Measurements from ENCODE around the gene CGB8. TPM values are rescaled to one million over a fixed set of nuclear protein-coding genes. Genes with fewer than 3 reads are reported as not detected.
"Not testable (repeated sequence)": the region's sequence is repeated elsewhere in the genome, so short reads cannot be mapped to it uniquely, and the experiment has no call there.

The CGB8 gene
- total RNA-seq, 3 donors from 2014 or later, result not detected

DNA sequence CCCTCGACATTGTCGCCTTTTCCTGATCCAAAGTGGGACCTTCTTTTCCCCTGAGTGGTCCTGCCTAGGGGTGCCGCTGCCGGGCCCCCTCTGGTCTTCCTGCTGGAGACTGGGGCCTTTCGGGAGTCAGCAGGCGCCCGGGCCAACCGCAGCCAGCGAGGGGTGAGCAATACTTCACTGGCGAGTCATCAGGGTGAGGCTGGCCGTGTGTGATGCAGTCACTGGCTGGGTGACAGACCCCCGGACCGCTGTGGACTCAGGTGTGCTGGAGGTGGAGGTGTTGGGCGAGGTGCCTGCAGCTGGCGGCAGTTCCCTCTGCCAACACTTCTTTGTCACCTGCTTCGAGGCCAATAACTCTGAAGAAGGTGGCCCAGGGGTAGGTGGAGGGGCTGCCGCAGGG is 6.7 kb downstream of the CGB8 start:
- no peak for DNase-seq (ENCODE audit: low spot score in 2 of 2)
- H3K27ac ChIP-seq, result no peak overlapping the region
- TF ChIP-seq, protein P1, sequence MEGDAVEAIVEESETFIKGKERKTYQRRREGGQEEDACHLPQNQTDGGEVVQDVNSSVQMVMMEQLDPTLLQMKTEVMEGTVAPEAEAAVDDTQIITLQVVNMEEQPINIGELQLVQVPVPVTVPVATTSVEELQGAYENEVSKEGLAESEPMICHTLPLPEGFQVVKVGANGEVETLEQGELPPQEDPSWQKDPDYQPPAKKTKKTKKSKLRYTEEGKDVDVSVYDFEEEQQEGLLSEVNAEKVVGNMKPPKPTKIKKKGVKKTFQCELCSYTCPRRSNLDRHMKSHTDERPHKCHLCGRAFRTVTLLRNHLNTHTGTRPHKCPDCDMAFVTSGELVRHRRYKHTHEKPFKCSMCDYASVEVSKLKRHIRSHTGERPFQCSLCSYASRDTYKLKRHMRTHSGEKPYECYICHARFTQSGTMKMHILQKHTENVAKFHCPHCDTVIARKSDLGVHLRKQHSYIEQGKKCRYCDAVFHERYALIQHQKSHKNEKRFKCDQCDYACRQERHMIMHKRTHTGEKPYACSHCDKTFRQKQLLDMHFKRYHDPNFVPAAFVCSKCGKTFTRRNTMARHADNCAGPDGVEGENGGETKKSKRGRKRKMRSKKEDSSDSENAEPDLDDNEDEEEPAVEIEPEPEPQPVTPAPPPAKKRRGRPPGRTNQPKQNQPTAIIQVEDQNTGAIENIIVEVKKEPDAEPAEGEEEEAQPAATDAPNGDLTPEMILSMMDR (IDR thresholded peaks at IDR 0.05), result no peak
- TF ChIP-seq POLR2AphosphoS5 (IDR thresholded peaks at IDR 0.05) (no peak), POLR2A (IDR thresholded peaks at IDR 0.05) (no peak)
- intact Hi-C loops (cut with DNase I; ENCODE audit: low total_unique reads), result no loop called here
- no peaks in the 10 kb centered on the region for H3K9me3 ChIP-seq
- H3K27me3 ChIP-seq, result no peaks in the 10 kb centered on the region
- H3K36me3 ChIP-seq, result no peaks in the 10 kb centered on the region
- no peak overlapping the region for H3K4me3 ChIP-seq
- H3K4me1 ChIP-seq, result no peaks in the 10 kb centered on the region

- H3K4me1 ChIP-seq; H3K36me3 ChIP-seq; H3K27me3 ChIP-seq; H3K27ac ChIP-seq; H3K9me3 ChIP-seq; intact Hi-C loops (cut with DNase I; ENCODE audit: low total_unique reads); DNase-seq (ENCODE audit: low spot score in 2 of 2); H3K4me3 ChIP-seq: not testable (repeated sequence)
These were observed 9.2 kb downstream of the CGB8 start for GRCh38 chr19:49039736-49040135.

- H3K27ac ChIP-seq; H3K36me3 ChIP-seq; H3K27me3 ChIP-seq; H3K4me1 ChIP-seq; intact Hi-C loops (cut with DNase I; ENCODE audit: low total_unique reads); H3K9me3 ChIP-seq; H3K4me3 ChIP-seq; DNase-seq (ENCODE audit: low spot score in 2 of 2): not testable (repeated sequence)
These were observed 10.2 kb downstream of the CGB8 start for GRCh38 chr19:49038557-49039276.

DNA sequence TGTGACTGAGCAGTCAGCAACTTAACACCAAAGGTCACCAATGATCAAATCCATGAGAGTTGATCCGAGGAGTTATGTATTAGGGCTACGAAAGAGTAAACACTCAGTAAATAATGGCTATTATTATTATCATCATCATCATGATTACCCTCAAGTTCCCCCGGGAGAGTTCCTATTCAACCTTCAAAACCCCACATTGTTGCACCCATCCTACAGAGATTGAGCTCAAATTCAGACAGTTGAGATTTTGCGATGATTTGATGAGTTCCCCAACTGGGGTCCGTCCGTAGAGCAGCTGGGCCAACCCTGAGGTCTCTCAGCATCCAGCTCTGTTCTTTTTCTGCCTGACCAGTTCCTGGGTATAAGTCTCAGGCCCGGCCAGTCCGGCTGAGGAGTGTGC is 10.8 kb downstream of the CGB8 start:
- H3K9me3 ChIP-seq; H3K27me3 ChIP-seq; H3K4me3 ChIP-seq; intact Hi-C loops (cut with DNase I; ENCODE audit: low total_unique reads); H3K27ac ChIP-seq; H3K36me3 ChIP-seq; H3K4me1 ChIP-seq; DNase-seq (ENCODE audit: low spot score in 2 of 2): not testable (repeated sequence)

DNA sequence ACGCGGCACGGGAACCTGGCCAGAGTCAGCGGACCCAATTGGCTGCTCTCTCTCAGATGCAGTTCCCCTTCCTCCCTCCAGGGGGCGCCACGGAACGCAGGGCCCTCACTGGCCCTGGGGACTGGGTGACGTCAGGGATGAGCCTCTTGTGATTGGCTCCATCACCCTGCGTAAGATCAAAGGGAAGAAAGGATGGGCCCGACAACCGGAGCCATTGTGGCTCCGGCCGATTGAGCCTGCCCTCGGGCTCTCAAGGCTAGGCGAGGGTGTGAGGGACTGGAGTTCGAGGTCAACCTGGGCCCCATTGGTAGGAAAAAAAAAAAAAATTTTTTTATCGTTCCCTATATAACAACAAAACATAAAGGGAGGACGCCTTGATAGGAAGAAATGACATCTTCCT is 12.1 kb downstream of the CGB8 start, which contains the start of gene CGB1:
TSS of gene CGB1 (minus strand) at position 81 of the 400 bp plus-strand sequence. CDS start 184 bp downstream, outside the sequence.
- DNase-seq (ENCODE audit: low spot score in 2 of 2); H3K27me3 ChIP-seq; H3K4me3 ChIP-seq; H3K4me1 ChIP-seq; H3K9me3 ChIP-seq; intact Hi-C loops (cut with DNase I; ENCODE audit: low total_unique reads); H3K36me3 ChIP-seq; H3K27ac ChIP-seq: not testable (repeated sequence)

GRCh38 chr19:49031642-49032301 is 17.1 kb downstream of the CGB8 start, which contains the start of gene CGB2:
Gene CGB2, plus strand, starts transcription at chr19:49031890. Its CDS starts 206 bp downstream, at chr19:49032096.
- intact Hi-C loops (cut with DNase I; ENCODE audit: low total_unique reads); H3K27ac ChIP-seq: not testable (repeated sequence)

GRCh38 chr19:49030323-49030722 is 18.6 kb downstream of the CGB8 start:
- H3K27me3 ChIP-seq; intact Hi-C loops (cut with DNase I; ENCODE audit: low total_unique reads); H3K4me1 ChIP-seq; DNase-seq (ENCODE audit: low spot score in 2 of 2); H3K9me3 ChIP-seq; H3K27ac ChIP-seq; H3K36me3 ChIP-seq; H3K4me3 ChIP-seq: not testable (repeated sequence)

More at GRCh38 chr19:49031642-49032301, 17.1 kb downstream of the CGB8 start, which contains the start of gene CGB2:
- H3K9me3 ChIP-seq; H3K4me3 ChIP-seq; DNase-seq (ENCODE audit: low spot score in 2 of 2); H3K4me1 ChIP-seq; H3K27me3 ChIP-seq; H3K36me3 ChIP-seq: not testable (repeated sequence)

- H3K36me3 ChIP-seq; H3K4me1 ChIP-seq; H3K27me3 ChIP-seq; H3K4me3 ChIP-seq; H3K27ac ChIP-seq; H3K9me3 ChIP-seq; intact Hi-C loops (cut with DNase I; ENCODE audit: low total_unique reads); DNase-seq (ENCODE audit: low spot score in 2 of 2): not testable (repeated sequence)
These were observed 19.2 kb downstream of the CGB8 start for GRCh38 chr19:49029749-49030148.

- H3K4me3 ChIP-seq; intact Hi-C loops (cut with DNase I; ENCODE audit: low total_unique reads); H3K36me3 ChIP-seq: not testable (repeated sequence)
These were observed 20.2 kb downstream of the CGB8 start for GRCh38 chr19:49028686-49029085.

DNA sequence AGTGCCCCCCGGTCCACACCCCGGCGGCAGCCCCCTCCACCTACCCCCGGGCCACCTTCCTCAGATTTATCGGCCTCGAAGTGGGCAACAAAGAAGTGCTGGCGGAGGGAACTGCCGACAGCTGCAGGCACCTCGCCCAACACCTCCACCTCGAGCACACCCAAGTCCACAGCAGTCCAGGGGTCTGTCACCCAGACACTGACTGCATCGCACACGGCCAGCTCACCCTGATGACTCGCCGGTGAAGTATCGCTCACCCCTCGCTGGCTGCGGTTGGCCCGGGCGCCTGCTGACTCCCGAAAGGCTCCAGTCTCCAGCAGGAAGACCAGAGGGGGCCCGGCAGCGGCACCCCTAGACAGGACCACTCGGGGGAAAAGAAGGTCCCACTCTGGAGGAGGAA is 23.3 kb downstream of the CGB8 start:
- H3K27ac ChIP-seq; H3K4me3 ChIP-seq; H3K27me3 ChIP-seq; H3K4me1 ChIP-seq; H3K9me3 ChIP-seq; DNase-seq (ENCODE audit: low spot score in 2 of 2); H3K36me3 ChIP-seq; intact Hi-C loops (cut with DNase I; ENCODE audit: low total_unique reads): not testable (repeated sequence)

More at GRCh38 chr19:49028686-49029085, 20.2 kb downstream of the CGB8 start:
- H3K9me3 ChIP-seq; H3K27me3 ChIP-seq; H3K27ac ChIP-seq; H3K4me1 ChIP-seq; DNase-seq (ENCODE audit: low spot score in 2 of 2): not testable (repeated sequence)

GRCh38 chr19:49025088-49025487 is 23.8 kb downstream of the CGB8 start:
- H3K36me3 ChIP-seq; H3K9me3 ChIP-seq; H3K27me3 ChIP-seq; intact Hi-C loops (cut with DNase I; ENCODE audit: low total_unique reads); H3K4me3 ChIP-seq; H3K27ac ChIP-seq; H3K4me1 ChIP-seq; DNase-seq (ENCODE audit: low spot score in 2 of 2): not testable (repeated sequence)

DNA sequence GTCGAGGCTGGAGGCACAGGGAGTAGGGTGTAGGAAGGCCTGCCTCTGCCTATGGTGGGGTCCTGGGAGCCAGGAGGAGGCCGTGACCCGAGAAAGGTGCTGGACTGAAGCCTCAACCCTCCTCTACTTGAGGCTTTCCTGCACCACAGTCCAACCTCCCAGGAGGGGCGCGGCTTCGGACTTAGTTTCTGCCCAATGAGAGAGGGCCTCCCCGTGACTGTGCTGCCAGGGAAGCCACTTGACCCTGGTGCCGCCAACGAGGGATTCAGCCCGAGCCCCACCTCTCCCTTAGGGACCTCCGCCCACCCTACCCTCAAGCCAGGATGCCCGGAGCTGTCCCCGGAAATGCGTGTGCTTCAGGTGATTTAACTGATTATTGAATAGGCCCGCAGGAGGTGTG is 24.7 kb downstream of the CGB8 start, which contains the start of gene CGB3:
TSS of gene CGB3 (minus strand) at position 101 of the 400 bp plus-strand sequence. CDS start 362 bp downstream, outside the sequence.
- intact Hi-C loops (cut with DNase I; ENCODE audit: low total_unique reads); H3K9me3 ChIP-seq; H3K36me3 ChIP-seq; H3K27me3 ChIP-seq; H3K4me1 ChIP-seq; H3K4me3 ChIP-seq; DNase-seq (ENCODE audit: low spot score in 2 of 2); H3K27ac ChIP-seq: not testable (repeated sequence)

Measured in breast epithelium (tissue), 4 donors.